ENCODE data around the gene NAA20. TPM values are rescaled to one million over a fixed set of nuclear protein-coding genes. Genes with fewer than 3 reads are reported as not detected.

NAA20 gene
- total and polyA plus RNA-seq, 2 donors (not counting 1 experiment from before 2014, with no cell fraction given), result 20.3 to 27.1 TPM

DNA sequence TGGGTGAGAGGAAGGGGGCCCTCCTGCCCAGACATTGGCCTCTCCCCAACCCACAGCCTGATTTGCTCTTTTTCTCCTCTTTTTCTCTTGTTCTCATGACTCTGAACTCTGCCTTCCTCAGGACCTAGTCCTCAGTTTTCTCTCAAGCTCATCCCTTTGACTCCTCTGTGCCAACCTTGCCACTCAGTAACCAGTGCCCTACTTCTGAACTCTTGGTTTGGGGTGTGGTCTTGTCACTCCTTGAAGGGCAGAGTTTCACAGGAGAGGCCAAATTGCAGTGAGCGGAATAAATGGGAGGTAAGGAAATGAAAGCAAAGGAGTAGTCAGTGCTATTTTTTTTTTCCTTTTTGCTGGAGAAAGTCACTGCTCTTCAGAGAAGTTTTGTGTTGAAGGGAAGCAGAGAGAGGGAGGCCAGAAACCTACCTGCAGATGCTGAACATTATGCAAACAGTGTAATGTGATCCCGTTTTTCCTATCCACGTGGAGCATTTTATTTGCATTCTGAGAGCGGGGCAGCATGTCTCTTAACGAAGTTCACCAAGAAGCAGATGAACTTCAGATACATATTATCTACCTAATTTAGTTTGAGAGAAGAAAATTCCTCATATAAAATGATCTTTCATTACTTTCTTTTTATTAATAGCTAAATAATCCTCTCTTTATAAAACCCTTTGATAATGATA lies 62.1 kb downstream of the NAA20 start:
- H4K20me1 ChIP-seq (ENCODE audit: control insufficient read depth, insufficient read depth, low read length, poor library complexity, severe bottlenecking), result no peaks in the 10 kb centered on the region
- no peaks in the 10 kb centered on the region for H3K79me2 ChIP-seq (ENCODE audit: control insufficient read depth, insufficient read depth, low read length)
- H3K27ac ChIP-seq (ENCODE audit: low read length in 2 of 2), result no peak overlapping the region
- Mint-ChIP-seq H3K9me3 (ENCODE audit: insufficient read depth) (no peaks in the 10 kb centered on the region), H3K27me3 (peaks cover 24% of the 10 kb centered on the region), H3K27ac (no peak overlapping the region), H3K4me1 (peaks cover 2% of the 10 kb centered on the region), H3K4me3 (no peak overlapping the region)
- H3K4me3 ChIP-seq (ENCODE audit: control extremely low read depth in 1 of 5, extremely low read depth in 1 of 5, insufficient read depth in 1 of 5, low read depth in 2 of 5, low read length in 4 of 5), result no peak overlapping the region
- ChIA-PET CTCF (no interaction called here), POLR2A (no interaction called here)
- H2AFZ ChIP-seq (ENCODE audit: insufficient read depth, low read depth, low read length, poor library complexity, severe bottlenecking), result no peak overlapping the region
- H3K4me2 ChIP-seq (replicated peaks; ENCODE audit: low read depth, low read length, poor library complexity, severe bottlenecking), result no peak overlapping the region
- DNase-seq (no peak), ATAC-seq (ENCODE audit: low read depth) (no peak)
- no peak overlapping the region for H3K9ac ChIP-seq (ENCODE audit: low read length)
- TF ChIP-seq EZH2 (IDR thresholded peaks at IDR 0.05; ENCODE audit: borderline replicate concordance, insufficient read depth, low read depth, low read length, poor library complexity, severe bottlenecking), result no peak
- TF ChIP-seq, protein P1, sequence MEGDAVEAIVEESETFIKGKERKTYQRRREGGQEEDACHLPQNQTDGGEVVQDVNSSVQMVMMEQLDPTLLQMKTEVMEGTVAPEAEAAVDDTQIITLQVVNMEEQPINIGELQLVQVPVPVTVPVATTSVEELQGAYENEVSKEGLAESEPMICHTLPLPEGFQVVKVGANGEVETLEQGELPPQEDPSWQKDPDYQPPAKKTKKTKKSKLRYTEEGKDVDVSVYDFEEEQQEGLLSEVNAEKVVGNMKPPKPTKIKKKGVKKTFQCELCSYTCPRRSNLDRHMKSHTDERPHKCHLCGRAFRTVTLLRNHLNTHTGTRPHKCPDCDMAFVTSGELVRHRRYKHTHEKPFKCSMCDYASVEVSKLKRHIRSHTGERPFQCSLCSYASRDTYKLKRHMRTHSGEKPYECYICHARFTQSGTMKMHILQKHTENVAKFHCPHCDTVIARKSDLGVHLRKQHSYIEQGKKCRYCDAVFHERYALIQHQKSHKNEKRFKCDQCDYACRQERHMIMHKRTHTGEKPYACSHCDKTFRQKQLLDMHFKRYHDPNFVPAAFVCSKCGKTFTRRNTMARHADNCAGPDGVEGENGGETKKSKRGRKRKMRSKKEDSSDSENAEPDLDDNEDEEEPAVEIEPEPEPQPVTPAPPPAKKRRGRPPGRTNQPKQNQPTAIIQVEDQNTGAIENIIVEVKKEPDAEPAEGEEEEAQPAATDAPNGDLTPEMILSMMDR (IDR thresholded peaks at IDR 0.05), result no peak
- WGBS (ENCODE audit: insufficient coverage), result 100% methylated on average over 1 of the region's 5 CpGs
- peaks cover 0 to 2% of the 10 kb centered on the region in 2 donors for H3K4me1 ChIP-seq (ENCODE audit: control insufficient read depth in 2 of 2, insufficient read depth in 2 of 2, low read length in 2 of 2)
- no peaks in the 10 kb centered on the region for H3K36me3 ChIP-seq (replicated peaks in 1 of 2; ENCODE audit: control extremely low read depth in 1 of 2, control insufficient read depth in 1 of 2, extremely low read depth in 1 of 2, insufficient read depth in 2 of 2, low read length in 1 of 2)
- intact Hi-C loops (cut with micrococcal nuclease), result no loop called here
- H3K9me3 ChIP-seq (ENCODE audit: control extremely low read depth in 1 of 3, control insufficient read depth in 2 of 3, insufficient read depth in 1 of 3, low read length in 2 of 3), result no peaks in the 10 kb centered on the region
- peaks cover 0 to 4% (median 0%) of the 10 kb centered on the region in 4 experiments for H3K27me3 ChIP-seq (replicated peaks in 1 of 4; ENCODE audit: control extremely low read depth in 1 of 4, control insufficient read depth in 3 of 4, insufficient read depth in 4 of 4, low read length in 3 of 4)

Other genes starting within 250 kb of the NAA20 start
- gene CRNKL1, start 35.1 kb downstream of the NAA20 start, total RNA-seq, result 25.5 and 32.1 TPM in 2 replicates
- 3.9 and 5.7 TPM in 2 replicates for gene CRNKL1, start 35.1 kb downstream of the NAA20 start, polyA plus RNA-seq
- not detected in 2 replicates for gene CFAP61, start 35.2 kb downstream of the NAA20 start, total RNA-seq
- gene CFAP61, start 35.2 kb downstream of the NAA20 start, polyA plus RNA-seq, result not detected in 2 replicates